ENCODE data around the gene ATRNL1. TPM values are rescaled to one million over a fixed set of nuclear protein-coding genes. Genes with fewer than 3 reads are reported as not detected.

Gene ATRNL1
- polyA plus RNA-seq, 1 experiment = 0.20 TPM

DNA sequence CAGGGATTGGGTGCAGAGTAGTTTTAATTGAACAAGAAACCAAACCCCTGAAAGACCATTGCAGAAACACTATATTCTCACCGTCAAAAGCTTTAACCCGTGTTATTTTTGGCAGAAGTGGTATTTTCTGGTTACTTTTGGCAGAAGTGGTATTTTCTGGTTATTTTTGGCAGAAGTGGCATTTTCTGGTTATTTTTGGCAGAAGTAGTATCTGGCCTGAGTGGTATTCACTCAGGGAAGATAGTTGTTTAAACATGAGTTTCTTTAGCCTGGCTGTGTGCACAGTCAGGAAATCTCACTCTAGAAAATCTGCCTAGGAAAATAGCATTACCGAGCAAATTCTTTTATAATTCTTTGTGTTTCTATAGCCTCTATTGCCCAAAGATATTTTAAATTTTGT is 857.2 kb downstream of the ATRNL1 start:
- H3K27ac ChIP-seq (ENCODE audit: low read depth, low read length) = no peak overlapping the region
- ChIA-PET POLR2A (no interaction called here), CTCF (interaction anchor here (1.1 kb wide), 1 partner anchor 337 kb away, joined by 3 read pairs; no protein-coding TSS in a partner anchor)
- peaks cover 3% of the 10 kb centered on the region; the same call in 1 of the 2 replicates for H3K9me3 ChIP-seq (ENCODE audit: control insufficient read depth, insufficient read depth, low read length)
- H3K4me3 ChIP-seq (ENCODE audit: low read depth, low read length) = no peak overlapping the region
- no peak for DNase-seq (ENCODE audit: low read depth, low spot score)
- no peaks in the 10 kb centered on the region for H3K27me3 ChIP-seq (ENCODE audit: control insufficient read depth, insufficient read depth, low read length)
- TF ChIP-seq, protein P1, sequence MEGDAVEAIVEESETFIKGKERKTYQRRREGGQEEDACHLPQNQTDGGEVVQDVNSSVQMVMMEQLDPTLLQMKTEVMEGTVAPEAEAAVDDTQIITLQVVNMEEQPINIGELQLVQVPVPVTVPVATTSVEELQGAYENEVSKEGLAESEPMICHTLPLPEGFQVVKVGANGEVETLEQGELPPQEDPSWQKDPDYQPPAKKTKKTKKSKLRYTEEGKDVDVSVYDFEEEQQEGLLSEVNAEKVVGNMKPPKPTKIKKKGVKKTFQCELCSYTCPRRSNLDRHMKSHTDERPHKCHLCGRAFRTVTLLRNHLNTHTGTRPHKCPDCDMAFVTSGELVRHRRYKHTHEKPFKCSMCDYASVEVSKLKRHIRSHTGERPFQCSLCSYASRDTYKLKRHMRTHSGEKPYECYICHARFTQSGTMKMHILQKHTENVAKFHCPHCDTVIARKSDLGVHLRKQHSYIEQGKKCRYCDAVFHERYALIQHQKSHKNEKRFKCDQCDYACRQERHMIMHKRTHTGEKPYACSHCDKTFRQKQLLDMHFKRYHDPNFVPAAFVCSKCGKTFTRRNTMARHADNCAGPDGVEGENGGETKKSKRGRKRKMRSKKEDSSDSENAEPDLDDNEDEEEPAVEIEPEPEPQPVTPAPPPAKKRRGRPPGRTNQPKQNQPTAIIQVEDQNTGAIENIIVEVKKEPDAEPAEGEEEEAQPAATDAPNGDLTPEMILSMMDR (IDR thresholded peaks at IDR 0.05; ENCODE audit: low read depth, low read length) = no peak

DNA sequence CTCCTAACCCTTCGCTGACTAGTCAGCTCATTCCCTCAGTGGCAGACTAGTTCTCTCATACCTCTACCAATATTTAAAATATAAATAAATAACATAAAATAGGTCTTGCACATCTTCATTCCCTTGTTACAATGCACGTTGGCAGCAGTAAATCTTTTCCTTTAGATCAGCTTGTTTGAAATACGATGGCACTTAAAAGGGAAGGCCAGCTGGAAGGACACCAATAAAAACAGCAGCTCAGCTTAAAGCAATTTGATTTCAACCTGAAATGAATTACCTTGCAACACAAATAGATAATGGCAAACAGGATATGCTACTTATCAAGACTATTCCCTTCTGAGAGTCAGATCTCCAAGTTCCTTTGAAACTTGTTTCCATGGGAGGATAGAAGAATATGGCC is 858.1 kb downstream of the ATRNL1 start:
- no peak for DNase-seq (ENCODE audit: low read depth, low spot score)
- Histone ChIP-seq H3K4me3 (ENCODE audit: low read depth, low read length) (no peak overlapping the region), H3K9me3 (ENCODE audit: control insufficient read depth, insufficient read depth, low read length) (peaks cover 3% of the 10 kb centered on the region; the same call in 1 of the 2 replicates), H3K27ac (ENCODE audit: low read depth, low read length) (no peak overlapping the region), H3K27me3 (ENCODE audit: control insufficient read depth, insufficient read depth, low read length) (no peaks in the 10 kb centered on the region)
- POLR2A ChIA-PET = no interaction called here
- TF ChIP-seq, protein P1 (IDR thresholded peaks at IDR 0.05; ENCODE audit: low read depth, low read length) = no peak
- CTCF ChIA-PET = no interaction called here

DNA sequence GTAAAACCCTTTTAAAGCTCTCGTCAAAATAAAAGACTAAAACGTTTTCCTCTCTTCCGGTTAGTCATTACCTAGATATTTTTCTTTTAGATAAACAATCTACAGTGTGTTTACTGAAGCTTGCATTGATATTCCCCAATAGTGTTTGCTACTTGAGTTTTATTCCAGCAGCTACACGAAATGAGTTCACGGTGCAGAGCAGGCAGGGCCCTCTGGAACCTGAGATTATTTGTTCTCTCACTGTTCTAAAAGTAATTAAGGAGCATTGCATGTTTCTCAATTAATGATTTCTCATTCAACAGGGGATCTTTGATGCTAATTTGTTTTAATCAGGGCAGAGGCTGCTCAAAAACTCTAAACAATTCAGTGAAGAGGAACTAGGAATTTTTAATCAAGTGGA is 860.1 kb downstream of the ATRNL1 start:
- POLR2A ChIA-PET = no interaction called here
- Histone ChIP-seq H3K9me3 (ENCODE audit: control insufficient read depth, insufficient read depth, low read length) (peaks cover 3% of the 10 kb centered on the region; the same call in 1 of the 2 replicates), H3K27me3 (ENCODE audit: control insufficient read depth, insufficient read depth, low read length) (no peaks in the 10 kb centered on the region), H3K4me3 (ENCODE audit: low read depth, low read length) (no peak overlapping the region), H3K27ac (ENCODE audit: low read depth, low read length) (no peak overlapping the region)
- CTCF ChIA-PET = no interaction called here
- DNase-seq (ENCODE audit: low read depth, low spot score) = no peak
- TF ChIP-seq, protein P1 (IDR thresholded peaks at IDR 0.05; ENCODE audit: low read depth, low read length) = no peak

- ChIA-PET CTCF (no interaction called here), POLR2A (no interaction called here)
- no peak for DNase-seq (ENCODE audit: low read depth, low spot score)
- Histone ChIP-seq H3K4me3 (ENCODE audit: low read depth, low read length) (no peak overlapping the region), H3K27me3 (ENCODE audit: control insufficient read depth, insufficient read depth, low read length) (no peaks in the 10 kb centered on the region), H3K9me3 (ENCODE audit: control insufficient read depth, insufficient read depth, low read length) (peaks cover 3% of the 10 kb centered on the region; the same call in 1 of the 2 replicates), H3K27ac (ENCODE audit: low read depth, low read length) (no peak overlapping the region)
- TF ChIP-seq, protein P1 (IDR thresholded peaks at IDR 0.05; ENCODE audit: low read depth, low read length) = no peak
Observed at GRCh38 chr10:115953968-115954367, 860.8 kb downstream of the ATRNL1 start.

- CTCF ChIA-PET = no interaction called here
- no peaks in the 10 kb centered on the region for H3K27me3 ChIP-seq (ENCODE audit: control insufficient read depth, insufficient read depth, low read length)
- no peaks in the 10 kb centered on the region for H3K9me3 ChIP-seq (ENCODE audit: control insufficient read depth, insufficient read depth, low read length)
- H3K27ac ChIP-seq (ENCODE audit: low read depth, low read length) = no peak overlapping the region
- POLR2A ChIA-PET = interaction anchor here (0.7 to 0.8 kb wide), 2 partner anchors 9 to 77 kb away, joined by 3 to 9 read pairs; no protein-coding TSS in a partner anchor
- DNase-seq (ENCODE audit: low read depth, low spot score) = no peak
- TF ChIP-seq, protein P1 (IDR thresholded peaks at IDR 0.05; ENCODE audit: low read depth, low read length) = no peak
- H3K4me3 ChIP-seq (ENCODE audit: low read depth, low read length) = no peak overlapping the region
Observed at GRCh38 chr10:115956225-115957011, 863.3 kb downstream of the ATRNL1 start.

All from AG04450 (cell line).